Measurements from ENCODE around the gene MARK1. TPM values are rescaled to one million over a fixed set of nuclear protein-coding genes. Genes with fewer than 3 reads are reported as not detected.

MARK1 gene
- total and polyA plus RNA-seq, 2 of the 13 experiments (the other 11 are each of a cell fraction or from before 2014, with no cell fraction given) = not detected

DNA sequence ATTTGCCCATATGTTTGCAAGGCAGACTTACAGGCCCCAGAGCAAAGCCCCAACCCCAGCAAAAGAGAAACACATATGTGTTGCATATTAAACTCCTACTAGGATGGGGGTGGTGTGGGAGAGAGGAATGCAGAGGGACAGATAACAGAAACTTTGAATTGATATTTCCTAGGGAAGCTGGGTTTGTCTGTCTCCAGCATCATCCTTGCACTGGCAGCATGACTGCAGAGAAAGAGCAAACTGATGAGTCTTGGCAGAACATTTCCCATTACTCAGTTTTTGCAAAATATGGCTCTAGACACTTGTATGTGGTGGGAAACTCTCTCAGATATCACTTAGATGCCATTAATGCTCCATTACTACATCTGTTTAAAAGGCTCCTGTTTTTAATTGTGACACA, 43.8 kb upstream of the MARK1 start:
- Histone ChIP-seq H3K9me3 (ENCODE audit: low read length) (no peaks in the 10 kb centered on the region), H3K4me3 (replicated peaks in 1 of 3; ENCODE audit: insufficient read depth in 1 of 3, low read depth in 2 of 3, low read length in 3 of 3) (no peak overlapping the region), H3K79me2 (ENCODE audit: insufficient read depth, low read length) (no peaks in the 10 kb centered on the region), H3K27me3 (ENCODE audit: control insufficient read depth in 1 of 2, insufficient read depth in 2 of 2, low read length in 2 of 2) (no peaks in the 10 kb centered on the region), H3K4me1 (ENCODE audit: insufficient read depth, low read length) (no peaks in the 10 kb centered on the region), H3K27ac (ENCODE audit: extremely low read length, insufficient read depth, low read length) (no peak overlapping the region), H3K4me2 (ENCODE audit: low read depth, low read length) (no peak overlapping the region), H4K20me1 (ENCODE audit: insufficient read depth, low read length) (no peaks in the 10 kb centered on the region), H2AFZ (ENCODE audit: low read length) (no peak overlapping the region), H3K9ac (ENCODE audit: insufficient read depth, low read depth, low read length) (no peak overlapping the region), H3K36me3 (replicated peaks in 1 of 2; ENCODE audit: control insufficient read depth in 1 of 2, insufficient read depth in 2 of 2, low read length in 2 of 2) (no peaks in the 10 kb centered on the region)
- POLR2A ChIA-PET = no interaction called here
- intact Hi-C loops (cut with micrococcal nuclease; ENCODE audit: unreplicated experiment) (no loop called here), in situ Hi-C loops (cut with HindIII; ENCODE audit: extremely low pct_ligation_motif_present, low pct_unique_long_range_greater_than_20kb) (no loop called here)
- CTCF ChIA-PET (ENCODE audit: low intra/inter-chr PET ratio, low total read pairs) = no interaction called here
- ATAC-seq (no peak), FAIRE-seq (no peak), DNase-seq (ENCODE audit: low spot score) (no peak)
- BruUV-seq (replicated peaks) = no TSS peak
- no peak for TF ChIP-seq NBN (conservative IDR thresholded peaks at IDR 0.05)
- TF ChIP-seq ZNF597 (CRISPR knock-in tag; IDR thresholded peaks at IDR 0.05) = no peak
- TF ChIP-seq SNAI1 (CRISPR knock-in tag; IDR thresholded peaks at IDR 0.05; ENCODE audit: borderline replicate concordance) = no peak
- TF ChIP-seq PRDM15 (CRISPR knock-in tag; IDR thresholded peaks at IDR 0.05) = no peak
- TF ChIP-seq ZFP36L2 (CRISPR knock-in tag; IDR thresholded peaks at IDR 0.05) = no peak
- TF ChIP-seq ZBTB7A (CRISPR knock-in tag; IDR thresholded peaks at IDR 0.05) = no peak
- TF ChIP-seq, protein P1, sequence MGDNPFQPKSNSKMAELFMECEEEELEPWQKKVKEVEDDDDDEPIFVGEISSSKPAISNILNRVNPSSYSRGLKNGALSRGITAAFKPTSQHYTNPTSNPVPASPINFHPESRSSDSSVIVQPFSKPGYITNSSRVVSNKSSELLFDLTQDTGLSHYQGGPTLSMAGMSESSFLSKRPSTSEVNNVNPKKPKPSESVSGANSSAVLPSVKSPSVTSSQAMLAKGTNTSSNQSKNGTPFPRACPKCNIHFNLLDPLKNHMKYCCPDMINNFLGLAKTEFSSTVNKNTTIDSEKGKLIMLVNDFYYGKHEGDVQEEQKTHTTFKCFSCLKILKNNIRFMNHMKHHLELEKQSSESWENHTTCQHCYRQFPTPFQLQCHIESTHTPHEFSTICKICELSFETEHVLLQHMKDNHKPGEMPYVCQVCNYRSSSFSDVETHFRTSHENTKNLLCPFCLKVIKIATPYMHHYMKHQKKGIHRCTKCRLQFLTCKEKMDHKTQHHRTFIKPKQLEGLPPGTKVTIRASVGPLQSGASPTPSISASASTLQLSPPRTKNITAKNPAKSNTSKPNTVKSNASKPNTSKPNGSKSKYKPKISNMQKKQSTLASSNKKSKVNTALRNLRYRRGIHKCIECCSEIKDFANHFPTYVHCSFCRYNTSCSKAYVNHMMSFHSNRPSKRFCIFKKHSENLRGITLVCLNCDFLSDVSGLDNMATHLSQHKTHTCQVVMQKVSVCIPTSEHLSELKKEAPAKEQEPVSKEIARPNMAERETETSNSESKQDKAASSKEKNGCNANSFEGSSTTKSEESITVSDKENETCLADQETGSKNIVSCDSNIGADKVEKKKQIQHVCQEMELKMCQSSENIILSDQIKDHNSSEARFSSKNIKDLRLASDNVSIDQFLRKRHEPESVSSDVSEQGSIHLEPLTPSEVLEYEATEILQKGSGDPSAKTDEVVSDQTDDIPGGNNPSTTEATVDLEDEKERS (CRISPR knock-in tag; IDR thresholded peaks at IDR 0.05) = no peak
- no peak for TF ChIP-seq TERF1 (CRISPR knock-in tag; IDR thresholded peaks at IDR 0.05)
- TF ChIP-seq NPAS2 (CRISPR knock-in tag; IDR thresholded peaks at IDR 0.05; ENCODE audit: borderline replicate concordance) = no peak
- no peak for TF ChIP-seq ZNF737 (CRISPR knock-in tag; IDR thresholded peaks at IDR 0.05; ENCODE audit: borderline replicate concordance)
- TF ChIP-seq ZKSCAN8 (CRISPR knock-in tag; IDR thresholded peaks at IDR 0.05; ENCODE audit: borderline replicate concordance) = no peak
- TF ChIP-seq FOXA1 (IDR thresholded peaks at IDR 0.05) = no peak
- no peak for TF ChIP-seq FOXA1 (CRISPR knock-in tag; IDR thresholded peaks at IDR 0.05)
